H9 (cell line): ENCODE results near the gene DHX38. TPM values are rescaled to one million over a fixed set of nuclear protein-coding genes. Genes with fewer than 3 reads are reported as not detected.
"Not testable (repeated sequence)": the region's sequence is repeated elsewhere in the genome, so short reads cannot be mapped to it uniquely, and the experiment has no call there.

ENCODE experiments used
- DNase-seq: peaks from one replicate; pipeline ENCODE4 v3.0.0-alpha.2; 2017
- H2AFZ ChIP-seq: one replicate; pipeline ENCODE4 v1.6.1; 2013; ENCODE audit warnings: mild to moderate bottlenecking, low read length, control low read depth, moderate library complexity
- H2AK5ac ChIP-seq: 2 replicates; pipeline ENCODE4 v1.6.1; 2013; ENCODE audit warnings: low read length, control low read depth, mixed read lengths; ENCODE audit not compliant: insufficient read length
- H2BK120ac ChIP-seq: one replicate; pipeline ENCODE4 v1.6.1; 2013; ENCODE audit warnings: low read depth, mild to moderate bottlenecking, low read length, control low read depth, inconsistent platforms; ENCODE audit not compliant: poor library complexity, severe bottlenecking
- H2BK12ac ChIP-seq: 2 replicates; pipeline ENCODE4 v1.6.1; 2013; ENCODE audit warnings: low read length, control low read depth, mixed read lengths, low read depth; ENCODE audit not compliant: insufficient read length
- H2BK15ac ChIP-seq: 2 replicates; pipeline ENCODE4 v1.6.1; 2013; ENCODE audit warnings: low read depth, low read length, control low read depth
- H2BK20ac ChIP-seq: one replicate; pipeline ENCODE4 v1.6.1; 2013; ENCODE audit warnings: low read depth, mild to moderate bottlenecking, low read length, control low read depth, inconsistent platforms; ENCODE audit not compliant: poor library complexity, severe bottlenecking
- H2BK5ac ChIP-seq: 2 replicates; pipeline ENCODE4 v1.6.1; 2013; ENCODE audit warnings: low read length, control low read depth, mixed read lengths; ENCODE audit not compliant: insufficient read length
- H3K14ac ChIP-seq: 2 replicates; pipeline ENCODE4 v1.6.1; 2013; ENCODE audit warnings: low read length, control low read depth; ENCODE audit not compliant: insufficient read depth
- H3K18ac ChIP-seq: 2 replicates; pipeline ENCODE4 v1.6.1; 2013; ENCODE audit warnings: low read depth, mild to moderate bottlenecking, mixed read lengths, low read length, control low read depth; ENCODE audit not compliant: insufficient read length
- H3K23ac ChIP-seq: 2 replicates; pipeline ENCODE4 v1.6.1; 2013; ENCODE audit warnings: low read length, control low read depth, mixed read lengths, low read depth; ENCODE audit not compliant: insufficient read length
- H3K23me2 ChIP-seq: 2 replicates; pipeline ENCODE4 v1.6.1; 2013; ENCODE audit warnings: low read depth, mild to moderate bottlenecking, mixed read lengths, low read length, control low read depth; ENCODE audit not compliant: insufficient read length, poor library complexity, severe bottlenecking
- H3K27ac ChIP-seq: 2 replicates; pipeline ENCODE4 v1.5.1; 2013; ENCODE audit warnings: low read length, control low read depth, mixed read lengths, low read depth; ENCODE audit not compliant: insufficient read length
- H3K27me3 ChIP-seq: 2 replicates; pipeline ENCODE4 v1.6.1; 2013; ENCODE audit warnings: low read length, control low read depth, inconsistent platforms; ENCODE audit not compliant: insufficient read depth
- H3K4ac ChIP-seq: 2 replicates; pipeline ENCODE4 v1.6.1; 2013; ENCODE audit warnings: low read depth, mild to moderate bottlenecking, control low read depth, inconsistent platforms, low read length, moderate library complexity
- H3K4me1 ChIP-seq: 2 replicates; pipeline ENCODE4 v1.6.1; 2013; ENCODE audit warnings: low read length, control low read depth, inconsistent platforms; ENCODE audit not compliant: insufficient read depth
- H3K4me2 ChIP-seq: 2 replicates; pipeline ENCODE4 v1.6.1; 2013; ENCODE audit warnings: low read length, control low read depth, mixed read lengths; ENCODE audit not compliant: insufficient read length, insufficient read depth
- H3K56ac ChIP-seq: 2 replicates; pipeline ENCODE4 v1.6.1; 2013; ENCODE audit warnings: low read depth, mild to moderate bottlenecking, mixed read lengths, low read length, control low read depth; ENCODE audit not compliant: insufficient read length
- H3K79me1 ChIP-seq: 2 replicates; pipeline ENCODE4 v1.6.1; 2013; ENCODE audit warnings: low read depth, mild to moderate bottlenecking, moderate library complexity, low read length, control low read depth, inconsistent platforms; ENCODE audit not compliant: insufficient read depth, poor library complexity, severe bottlenecking
- H3K79me2 ChIP-seq: 2 replicates; pipeline ENCODE4 v1.6.1; 2013; ENCODE audit warnings: low read length, control low read depth, inconsistent platforms; ENCODE audit not compliant: insufficient read depth
- H3K9ac ChIP-seq: 2 replicates; pipeline ENCODE4 v1.6.1; 2013; ENCODE audit warnings: low read length, control low read depth, mixed read lengths; ENCODE audit not compliant: insufficient read length; ENCODE audit errors: extremely low read depth
- H3K9me3 ChIP-seq: one replicate; pipeline ENCODE4 v1.6.1; 2013; ENCODE audit warnings: low read depth, low read length, inconsistent platforms; ENCODE audit not compliant: control insufficient read depth
- H3T11ph ChIP-seq: one replicate; pipeline ENCODE4 v1.6.1; 2013; ENCODE audit warnings: mild to moderate bottlenecking, low read length, control low read depth, inconsistent platforms
- H4K20me1 ChIP-seq: one replicate; pipeline ENCODE4 v1.6.1; 2013; ENCODE audit not compliant: control insufficient read depth, insufficient read length, insufficient read depth
- H4K5ac ChIP-seq: 2 replicates; pipeline ENCODE4 v1.6.1; 2013; ENCODE audit warnings: low read depth, mild to moderate bottlenecking, mixed read lengths, low read length, control low read depth; ENCODE audit not compliant: insufficient read length
- H4K8ac ChIP-seq: replicated peaks from 2 replicates; pipeline ENCODE4 v1.6.1; 2013; ENCODE audit warnings: low read length, control low read depth, mixed read lengths, low read depth; ENCODE audit not compliant: insufficient read length
- H4K91ac ChIP-seq: 2 replicates; pipeline ENCODE4 v1.6.1; 2013; ENCODE audit warnings: low read depth, mild to moderate bottlenecking, moderate library complexity, mixed read lengths, low read length, control low read depth; ENCODE audit not compliant: insufficient read length
- H3K27ac Mint-ChIP-seq, 3 experiments: 2 replicates in 2 of 3; 3 replicates in 1 of 3; pipeline ENCODE4 v1.8.0; 2020 to 2021; ENCODE audit warnings: mixed read lengths in 3 of 3, mild to moderate bottlenecking in 1 of 3, moderate library complexity in 1 of 3
- H3K27me3 Mint-ChIP-seq: 2 replicates; pipeline ENCODE4 v1.8.0; 2021; ENCODE audit warnings: low read depth, mild to moderate bottlenecking, moderate library complexity, mixed read lengths
- H3K36me3 Mint-ChIP-seq, 3 experiments: 2 replicates in 2 of 3; 3 replicates in 1 of 3; pipeline ENCODE4 v1.8.0; 2020 to 2021; ENCODE audit warnings: low read depth in 3 of 3, mixed read lengths in 3 of 3; ENCODE audit not compliant: insufficient read depth in 1 of 3
- H3K4me1 Mint-ChIP-seq, 2 experiments: 2 replicates each; pipeline ENCODE4 v1.8.0; 2020; ENCODE audit warnings: mixed read lengths in 2 of 2
- H3K4me3 Mint-ChIP-seq, 2 experiments: 2 replicates in 1 of 2; 3 replicates in 1 of 2; pipeline ENCODE4 v1.8.0; 2020 to 2021; ENCODE audit warnings: mild to moderate bottlenecking in 2 of 2, mixed read lengths in 2 of 2, moderate library complexity in 1 of 2
- H3K9me3 Mint-ChIP-seq, 2 experiments: 2 replicates in 1 of 2; 3 replicates in 1 of 2; pipeline ENCODE4 v1.8.0; 2020; ENCODE audit warnings: mild to moderate bottlenecking in 2 of 2, mixed read lengths in 2 of 2, moderate library complexity in 1 of 2
- WGBS: extraction: QIAGEN DNeasy Blood & Tissue Kit; methylation state at CpG from one replicate; pipeline ENCODE4 v1.1.7; 2013; ENCODE audit warnings: missing lambda C conversion rate, low lambda C conversion rate, mixed read lengths; ENCODE audit not compliant: insufficient read length; ENCODE audit errors: extremely low coverage; 5-methylcytosine and 5-hydroxymethylcytosine counted together
- total RNA-seq: library from RNA; stranded (reverse); gene quantifications from 2 replicates; pipeline ENCODE4 v1.2.1, GENCODE V29; 2021

DHX38 gene
- total RNA-seq, 1 experiment from 2014 or later: 60.5 TPM

- H3K36me3 Mint-ChIP-seq, H4K20me1 ChIP-seq, H3K27ac ChIP-seq, H2BK12ac ChIP-seq, H2AFZ ChIP-seq, H3K4me2 ChIP-seq, H3K27me3 ChIP-seq, H3K56ac ChIP-seq, H4K5ac ChIP-seq, H3K4me1 ChIP-seq, H3K18ac ChIP-seq, H3K23ac ChIP-seq, H4K8ac ChIP-seq, H3T11ph ChIP-seq, H2BK15ac ChIP-seq, H3K27ac Mint-ChIP-seq, H3K4ac ChIP-seq, H3K14ac ChIP-seq, H2AK5ac ChIP-seq, H3K9me3 Mint-ChIP-seq, H4K91ac ChIP-seq, DNase-seq, H2BK20ac ChIP-seq, H3K23me2 ChIP-seq, H3K27me3 Mint-ChIP-seq, H2BK120ac ChIP-seq, H3K9me3 ChIP-seq, H3K4me1 Mint-ChIP-seq, H3K9ac ChIP-seq, H3K79me1 ChIP-seq, H2BK5ac ChIP-seq, H3K79me2 ChIP-seq, H3K4me3 Mint-ChIP-seq: not testable (repeated sequence)
- no CpG with 5 or more reads among the region's 7 CpGs for WGBS
These were observed 34.6 kb upstream of the DHX38 start for GRCh38 chr16:72059060-72059459.
